Endothelial cell of umbilical vein (primary cell): ENCODE measurements around the gene WDR93. TPM values are rescaled to one million over a fixed set of nuclear protein-coding genes. Genes with fewer than 3 reads are reported as not detected.

Source experiments
- BruUV-seq: library from RNA; stranded (reverse); fragments of 400-500 nt; replicated peaks from 2 replicates; lab custom pipeline; 2021; lab: Mats Ljungman, UMichigan
- CTCF ChIA-PET: fragments of 300-600, 350-600 bp; sonication (Branson Sonifier 250); formaldehyde crosslinking; loops from one replicate; lab custom pipeline; 2021; ENCODE audit warnings: antibody characterized with exemption, inconsistent platforms; lab: Charles Lee
- POLR2A ChIA-PET: fragments of 300-600, 350-600 bp; sonication (Branson Sonifier 250); formaldehyde crosslinking; loops from one replicate; lab custom pipeline; 2021; ENCODE audit warnings: antibody characterized with exemption, inconsistent platforms; lab: Charles Lee
- DNase-seq: peaks from one replicate; pipeline ENCODE4 v3.0.0-alpha.2; 2011; ENCODE audit warnings: low read depth, low spot score
- FAIRE-seq: peaks from 2 replicates; lab custom pipeline; 2011; peaks lifted over from hg19 to GRCh38; lab: Jason Lieb, UNC
- H2AFZ ChIP-seq: 2 replicates; pipeline ENCODE4 v1.6.0; 2012; ENCODE audit warnings: low read depth, low read length, control low read depth, inconsistent platforms
- H3K27ac ChIP-seq: 2 replicates; pipeline ENCODE4 v1.5.1; 2011; ENCODE audit warnings: low read depth, mild to moderate bottlenecking, control low read depth, low read length, moderate library complexity; ENCODE audit not compliant: insufficient read depth
- H3K27me3 ChIP-seq, 2 experiments: 2 replicates each; pipeline versions ENCODE4 v1.6.0 to v1.6.1; 2011; ENCODE audit warnings: low read length in 2 of 2, mixed read lengths in 1 of 2; ENCODE audit not compliant: control insufficient read depth in 2 of 2, insufficient read depth in 2 of 2
- H3K36me3 ChIP-seq, 2 experiments: 2 replicates in 1 of 2; 3 replicates in 1 of 2; pipeline ENCODE4 v1.5.1; 2011; ENCODE audit warnings: low read length in 2 of 2, mild to moderate bottlenecking in 1 of 2, moderate library complexity in 1 of 2; ENCODE audit not compliant: control insufficient read depth in 2 of 2, insufficient read depth in 2 of 2; ENCODE audit errors: extremely low read depth in 1 of 2
- H3K4me1 ChIP-seq: 3 replicates; pipeline ENCODE4 v1.5.1; 2011; ENCODE audit warnings: mild to moderate bottlenecking, low read length; ENCODE audit not compliant: control insufficient read depth, insufficient read depth; ENCODE audit errors: extremely low read depth
- H3K4me2 ChIP-seq: 2 replicates; pipeline ENCODE4 v1.6.1; 2011; ENCODE audit warnings: low read length, control low read depth, mixed read lengths; ENCODE audit not compliant: insufficient read depth
- H3K4me3 ChIP-seq, 3 experiments: fragments of 200-600 bp in 1 of 3; sonication (generic), shearing (Covaris generic) in 1 of 3; replicated peaks in 1 of 3; 2 replicates each; pipeline ENCODE4 v1.5.1; 2011 to 2016; ENCODE audit warnings: control low read depth in 3 of 3, low read length in 3 of 3, mild to moderate bottlenecking in 2 of 3, inconsistent platforms in 1 of 3, low read depth in 1 of 3, moderate library complexity in 1 of 3; ENCODE audit not compliant: insufficient read depth in 1 of 3
- H3K79me2 ChIP-seq: 2 replicates; pipeline ENCODE4 v1.6.0; 2012; ENCODE audit warnings: low read length, inconsistent platforms; ENCODE audit not compliant: control insufficient read depth, insufficient read depth
- H3K9ac ChIP-seq: replicated peaks from 2 replicates; pipeline ENCODE3; 2011; ENCODE audit warnings: low read length, control low read depth; ENCODE audit not compliant: insufficient read depth; ENCODE audit errors: extremely low read depth
- H3K9me1 ChIP-seq: replicated peaks from 3 replicates; pipeline ENCODE4 v1.6.0; 2011; ENCODE audit warnings: mild to moderate bottlenecking, low read length; ENCODE audit not compliant: control insufficient read depth, insufficient read depth; ENCODE audit errors: extremely low read depth
- H3K9me3 ChIP-seq: replicated peaks from 2 replicates; pipeline ENCODE4 v1.5.1; 2012; ENCODE audit warnings: low read length, inconsistent platforms; ENCODE audit not compliant: control insufficient read depth, insufficient read depth
- H4K20me1 ChIP-seq: replicated peaks from 2 replicates; pipeline ENCODE3; 2011; ENCODE audit warnings: mild to moderate bottlenecking, low read length; ENCODE audit not compliant: control insufficient read depth, insufficient read depth; ENCODE audit errors: extremely low read depth
- CTCF ChIP-seq, 2 donors: IDR thresholded peaks; 1 replicate in 1 of 2; 2 replicates in 1 of 2; pipeline ENCODE4 v1.5.1; 2011; ENCODE audit warnings: low read length in 2 of 2, mild to moderate bottlenecking in 2 of 2, moderate library complexity in 2 of 2, control low read depth in 1 of 2, inconsistent platforms in 1 of 2, low read depth in 1 of 2; ENCODE audit not compliant: insufficient read depth in 1 of 2; ENCODE audit errors: extremely low read depth in 1 of 2
- EZH2 ChIP-seq: IDR thresholded peaks from 2 replicates; pipeline ENCODE4 v1.6.1; 2012; ENCODE audit warnings: borderline replicate concordance, low read depth, mild to moderate bottlenecking, moderate library complexity, low read length, inconsistent platforms; ENCODE audit not compliant: severe bottlenecking
- FOS ChIP-seq: IDR thresholded peaks from 2 replicates; pipeline ENCODE4 v1.6.1; 2011; ENCODE audit warnings: mild to moderate bottlenecking, low read length, moderate library complexity, borderline replicate concordance; ENCODE audit not compliant: insufficient read depth
- GATA2 ChIP-seq: IDR thresholded peaks from 2 replicates; pipeline ENCODE4 v1.7.0; 2011; ENCODE audit warnings: low read depth, mild to moderate bottlenecking, moderate library complexity, mixed read lengths, low read length; ENCODE audit not compliant: insufficient read length, insufficient read depth
- JUN ChIP-seq: IDR thresholded peaks from 2 replicates; pipeline ENCODE4 v1.6.1; 2011; ENCODE audit warnings: borderline replicate concordance, low read depth; ENCODE audit not compliant: insufficient read length, insufficient read depth
- MAX ChIP-seq: IDR thresholded peaks from 2 replicates; pipeline ENCODE4 v1.6.1; 2011; ENCODE audit not compliant: insufficient read depth, insufficient read length
- MYC ChIP-seq: IDR thresholded peaks from one replicate; pipeline ENCODE4 v1.6.1; 2011; ENCODE audit warnings: mild to moderate bottlenecking, low read depth, low read length
- POLR2A ChIP-seq: IDR thresholded peaks from 2 replicates; pipeline ENCODE4 v1.6.1; 2012; ENCODE audit warnings: low read depth, mild to moderate bottlenecking, control low read depth, low read length
- POLR2AphosphoS5 ChIP-seq: IDR thresholded peaks from 2 replicates; pipeline ENCODE4 v1.6.1; 2012; ENCODE audit warnings: low read depth, mild to moderate bottlenecking, control low read depth, low read length, moderate library complexity; ENCODE audit not compliant: insufficient read depth
- dilution Hi-C: fragments of 300-500 bp; cut with MboI; formaldehyde crosslinking; loops from one replicate; pipeline ENCODE4 v1.15.0; 2019; ENCODE audit warnings: low sequenced_read_pairs; ENCODE audit not compliant: extremely low pct_ligation_motif_present
- intact Hi-C: fragments of 100-400 bp; cut with micrococcal nuclease; formaldehyde crosslinking; loops from one replicate; pipeline ENCODE4 v1.10.0; 2022
- polyA plus RNA-seq, 4 experiments: library from polyadenylated mRNA; depleted of rRNA in 3 of 4; stranded (reverse) in 3 of 4; unstranded in 1 of 4; fragments of >200 nt; gene quantifications; 2 replicates each; pipeline versions ENCODE4 v1.2.1 to v1.2.3, GENCODE V29; 2011 to 2012; ENCODE audit warnings: missing spikeins in 1 of 4
- total RNA-seq: library from RNA; stranded (reverse); gene quantifications from 2 replicates; pipeline ENCODE4 v1.2.3, GENCODE V29; 2021

The WDR93 gene
- total and polyA plus RNA-seq, 2 donors (not counting 3 experiments of a cell fraction or from before 2014, with no cell fraction given): 0.07 TPM; not detected in 1

- Histone ChIP-seq H3K9ac (no peak overlapping the region), H4K20me1 (no peaks in the 10 kb centered on the region), H2AFZ (no peak overlapping the region), H3K9me1 (no peaks in the 10 kb centered on the region), H3K4me3 (no peak overlapping the region), H3K4me1 (no peaks in the 10 kb centered on the region), H3K4me2 (no peak overlapping the region), H3K9me3 (no peaks in the 10 kb centered on the region), H3K27me3 (peaks cover 0 to 5% of the 10 kb centered on the region in 2 experiments), H3K36me3 (no peaks in the 10 kb centered on the region), H3K79me2 (no peaks in the 10 kb centered on the region), H3K27ac (no peak overlapping the region)
- no peak for TF ChIP-seq FOS
- no peak for TF ChIP-seq MAX
- TF ChIP-seq GATA2: no peak
- no peak for TF ChIP-seq POLR2A
- TF ChIP-seq JUN: no peak
- TF ChIP-seq POLR2AphosphoS5: no peak
- TF ChIP-seq CTCF (IDR thresholded peaks at IDR 0.05; ENCODE audit: extremely low read depth in 1 of 2, insufficient read depth in 1 of 2, low read depth in 1 of 2, low read length in 2 of 2): no peak
- no peak for TF ChIP-seq EZH2
- TF ChIP-seq MYC: no peak
- no peak for DNase-seq
- no TSS peak for BruUV-seq
- dilution Hi-C loops (loop anchor here (25.0 kb wide), 1 partner anchor 103 kb away; no protein-coding TSS in a partner anchor), intact Hi-C loops (no loop called here)
- ChIA-PET POLR2A (no interaction called here), CTCF (interaction anchor here (0.8 to 12.2 kb wide), 4 partner anchors 9 to 328 kb away, joined by 3 to 599 read pairs (median 113); no protein-coding TSS in a partner anchor)
- no peak for FAIRE-seq
Measured at GRCh38 chr15:89758981-89759380, 68.4 kb downstream of the WDR93 start.
